ENCODE results near the gene PEX3. TPM values are rescaled to one million over a fixed set of nuclear protein-coding genes. Genes with fewer than 3 reads are reported as not detected.

The PEX3 gene
- total and polyA plus RNA-seq, 4 donors = 28.1 to 35.0 (median 30.7) TPM

DNA sequence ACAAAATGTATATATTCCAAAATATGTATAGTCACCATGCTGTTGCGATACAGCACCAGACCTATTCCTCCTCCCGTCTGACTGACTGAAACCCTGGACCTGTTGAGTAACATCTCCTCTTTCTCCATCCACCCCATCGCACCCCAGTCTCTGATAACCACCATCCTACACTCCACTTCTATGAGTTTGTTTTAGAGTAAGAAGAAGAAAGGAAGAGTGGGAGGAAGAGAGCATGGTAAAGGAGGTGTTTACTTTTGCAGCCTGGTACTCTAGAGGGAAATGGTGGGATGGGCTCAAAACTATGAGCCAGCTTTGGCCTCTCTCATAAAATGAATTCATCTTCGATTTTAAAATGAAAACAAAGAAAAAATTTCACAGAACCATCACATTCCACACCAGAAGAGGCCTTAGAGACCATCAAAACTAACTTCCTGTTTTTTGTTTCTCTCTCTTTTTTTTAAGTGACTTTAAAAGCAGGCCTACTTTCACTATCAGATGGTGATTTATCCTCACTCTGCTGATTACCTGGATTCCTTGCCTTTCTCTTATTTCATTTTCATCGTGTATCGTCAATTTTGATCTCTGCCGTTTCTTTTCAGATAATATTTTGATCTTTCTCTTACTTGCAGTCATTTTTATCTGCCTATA, 77.7 kb downstream of the PEX3 start:
- WGBS (ENCODE audit: insufficient coverage) = 100% methylated on average over 1 of the region's 7 CpGs
- H3K27ac ChIP-seq (ENCODE audit: low read depth, low read length) = no peak overlapping the region

DNA sequence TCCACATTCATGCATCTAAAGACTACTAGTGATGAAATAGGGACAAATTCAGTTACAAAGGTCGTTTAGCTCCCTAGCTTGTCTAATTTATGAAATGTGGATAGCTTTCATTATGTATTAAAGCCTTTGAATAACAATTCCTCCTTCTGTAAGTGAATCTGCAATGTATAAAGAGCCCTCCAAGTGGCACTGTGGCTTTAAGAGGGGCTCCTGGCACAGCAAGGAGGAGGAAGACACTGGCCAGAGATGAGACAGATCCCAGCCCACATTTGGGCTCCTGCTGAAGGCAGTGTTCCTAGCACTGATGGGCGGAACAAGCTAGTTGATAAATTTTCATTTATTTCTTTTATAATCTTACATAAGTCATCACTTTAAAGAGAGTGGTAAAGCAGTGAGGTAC, 78.5 kb downstream of the PEX3 start:
- no peaks in the 10 kb centered on the region for H3K27me3 ChIP-seq (ENCODE audit: control insufficient read depth, insufficient read depth, low read length)
- peak in 2 of 6 donors; percentile 45 to 67 for DNase-seq (ENCODE audit: low read depth in 4 of 6, low spot score in 6 of 6)

More for the DNA sequence above, 77.7 kb downstream of the PEX3 start:
- no peaks in the 10 kb centered on the region for H3K9me3 ChIP-seq (ENCODE audit: control insufficient read depth, insufficient read depth, low read length)
- no peak for DNase-seq (ENCODE audit: low read depth in 4 of 6, low spot score in 6 of 6)
- no peaks in the 10 kb centered on the region for H3K4me1 ChIP-seq (ENCODE audit: control insufficient read depth, insufficient read depth, low read length)
- no peaks in the 10 kb centered on the region for H3K36me3 ChIP-seq (ENCODE audit: control insufficient read depth, insufficient read depth, low read length)
- H3K4me3 ChIP-seq (ENCODE audit: low read depth, low read length) = no peak overlapping the region
- no peaks in the 10 kb centered on the region for H3K27me3 ChIP-seq (ENCODE audit: control insufficient read depth, insufficient read depth, low read length)

DNA sequence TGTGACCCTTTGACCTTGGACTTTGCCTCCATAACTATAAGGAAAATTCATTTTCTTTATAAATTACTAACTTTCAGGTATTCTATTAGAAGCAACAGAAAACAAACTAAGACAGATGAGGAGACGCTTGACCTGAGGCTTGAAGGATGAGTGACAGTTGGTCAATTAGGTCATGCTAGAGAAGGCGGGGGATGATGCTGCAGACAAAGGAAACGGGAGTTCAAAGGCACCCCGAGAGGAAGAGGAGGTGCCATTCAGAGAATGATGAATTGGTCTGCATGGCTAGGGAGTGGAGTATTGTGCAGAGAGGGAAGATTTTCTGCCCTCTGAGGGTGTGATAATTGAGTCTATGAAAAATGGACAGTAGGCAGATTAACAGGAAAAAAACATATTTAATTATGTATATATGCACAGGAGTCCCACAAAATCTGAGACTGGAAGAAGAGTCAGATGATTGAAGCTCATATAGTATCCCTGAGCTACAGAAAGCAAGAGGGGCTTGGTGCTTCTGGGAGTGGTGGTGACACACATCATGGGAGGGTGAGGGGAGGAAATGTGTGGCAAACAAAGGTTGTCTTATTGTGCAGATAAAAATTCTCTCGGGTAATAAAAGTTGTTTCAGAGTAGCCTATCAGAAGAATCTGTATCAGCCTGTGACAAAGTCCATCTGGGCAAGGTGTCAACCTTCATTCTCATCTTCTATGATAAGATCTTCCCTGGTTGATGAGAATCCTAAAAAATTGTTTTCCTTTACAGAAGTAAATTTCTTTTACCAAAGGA, 81.3 kb downstream of the PEX3 start:
- Histone ChIP-seq H3K36me3 (ENCODE audit: control insufficient read depth, insufficient read depth, low read length) (no peaks in the 10 kb centered on the region), H3K27me3 (ENCODE audit: control insufficient read depth, insufficient read depth, low read length) (no peaks in the 10 kb centered on the region), H3K4me3 (ENCODE audit: low read depth, low read length) (no peak overlapping the region), H3K4me1 (ENCODE audit: control insufficient read depth, insufficient read depth, low read length) (peaks cover 4% of the 10 kb centered on the region), H3K9me3 (ENCODE audit: control insufficient read depth, insufficient read depth, low read length) (no peaks in the 10 kb centered on the region), H3K27ac (ENCODE audit: low read depth, low read length) (no peak overlapping the region)
- WGBS (ENCODE audit: insufficient coverage) = 41% methylated on average over 5 of the region's 5 CpGs
- no peak for DNase-seq (ENCODE audit: low read depth in 4 of 6, low spot score in 6 of 6)

More for the DNA sequence above, 78.5 kb downstream of the PEX3 start:
- no peaks in the 10 kb centered on the region for H3K36me3 ChIP-seq (ENCODE audit: control insufficient read depth, insufficient read depth, low read length)
- H3K9me3 ChIP-seq (ENCODE audit: control insufficient read depth, insufficient read depth, low read length) = no peaks in the 10 kb centered on the region
- H3K4me1 ChIP-seq (ENCODE audit: control insufficient read depth, insufficient read depth, low read length) = no peaks in the 10 kb centered on the region
- no peak overlapping the region for H3K4me3 ChIP-seq (ENCODE audit: low read depth, low read length)
- no CpG with 5 or more reads among the region's 2 CpGs for WGBS (ENCODE audit: insufficient coverage)
- H3K27ac ChIP-seq (ENCODE audit: low read depth, low read length) = no peak overlapping the region

DNA sequence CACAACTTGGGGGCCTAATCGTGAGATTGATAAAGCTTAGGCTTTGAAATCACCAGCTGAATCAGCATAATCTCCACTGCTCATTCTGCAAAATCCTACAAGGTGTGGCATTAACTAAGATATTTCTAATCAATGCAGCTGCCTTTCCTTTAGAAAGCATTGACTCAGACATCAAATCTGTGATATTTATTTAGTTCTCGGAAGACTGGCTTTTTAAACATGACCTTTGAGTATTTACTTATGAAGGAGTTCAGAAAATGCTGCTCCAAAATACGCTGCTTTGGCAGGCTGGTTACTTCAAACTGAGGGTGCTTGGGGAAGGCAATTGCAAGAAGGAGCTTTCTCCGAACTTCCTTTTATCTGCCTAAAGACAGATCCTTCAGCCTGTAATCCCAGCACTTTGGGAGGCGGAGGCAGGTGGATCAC, 84.6 kb downstream of the PEX3 start:
- DNase-seq (ENCODE audit: low read depth in 4 of 6, low spot score in 6 of 6) = no peak

DNA sequence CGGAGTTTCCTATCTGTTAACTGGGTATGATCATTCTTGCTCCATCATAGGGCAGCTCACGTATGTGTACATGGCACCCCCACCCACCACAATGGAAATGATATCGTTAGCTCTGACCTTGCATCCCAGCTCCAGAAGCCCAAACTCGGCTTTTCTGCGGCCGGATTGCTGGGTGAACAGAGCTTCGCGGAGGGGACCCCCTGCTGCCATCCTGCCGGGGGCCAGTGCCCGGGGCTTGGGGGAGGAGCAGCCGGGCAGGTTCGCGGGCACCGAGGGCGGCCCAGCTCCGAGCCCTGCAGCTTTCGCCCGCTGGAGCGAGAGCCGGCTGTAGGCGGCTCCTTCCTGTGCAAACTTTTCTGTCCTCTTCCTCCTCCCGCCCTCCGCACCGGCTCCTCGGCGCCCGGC, 85.9 kb downstream of the PEX3 start:
- Histone ChIP-seq H3K4me1 (ENCODE audit: control insufficient read depth, insufficient read depth, low read length) (peaks cover 14% of the 10 kb centered on the region), H3K9me3 (ENCODE audit: control insufficient read depth, insufficient read depth, low read length) (no peaks in the 10 kb centered on the region), H3K27ac (ENCODE audit: low read depth, low read length) (no peak overlapping the region), H3K36me3 (ENCODE audit: control insufficient read depth, insufficient read depth, low read length) (no peaks in the 10 kb centered on the region), H3K4me3 (ENCODE audit: low read depth, low read length) (peak overlapping the region; percentile 24), H3K27me3 (ENCODE audit: control insufficient read depth, insufficient read depth, low read length) (no peaks in the 10 kb centered on the region)
- WGBS (ENCODE audit: insufficient coverage) = 3% methylated on average over 26 of the region's 27 CpGs
- peak in 2 of 6 donors; percentile 43 to 56 for DNase-seq (ENCODE audit: low read depth in 4 of 6, low spot score in 6 of 6)

More for the DNA sequence above, 84.6 kb downstream of the PEX3 start:
- Histone ChIP-seq H3K27me3 (ENCODE audit: control insufficient read depth, insufficient read depth, low read length) (no peaks in the 10 kb centered on the region), H3K4me3 (ENCODE audit: low read depth, low read length) (no peak overlapping the region), H3K9me3 (ENCODE audit: control insufficient read depth, insufficient read depth, low read length) (no peaks in the 10 kb centered on the region), H3K4me1 (ENCODE audit: control insufficient read depth, insufficient read depth, low read length) (peaks cover 14% of the 10 kb centered on the region), H3K36me3 (ENCODE audit: control insufficient read depth, insufficient read depth, low read length) (no peaks in the 10 kb centered on the region), H3K27ac (ENCODE audit: low read depth, low read length) (no peak overlapping the region)
- 77% methylated on average over 3 of the region's 5 CpGs for WGBS (ENCODE audit: insufficient coverage)

DNA sequence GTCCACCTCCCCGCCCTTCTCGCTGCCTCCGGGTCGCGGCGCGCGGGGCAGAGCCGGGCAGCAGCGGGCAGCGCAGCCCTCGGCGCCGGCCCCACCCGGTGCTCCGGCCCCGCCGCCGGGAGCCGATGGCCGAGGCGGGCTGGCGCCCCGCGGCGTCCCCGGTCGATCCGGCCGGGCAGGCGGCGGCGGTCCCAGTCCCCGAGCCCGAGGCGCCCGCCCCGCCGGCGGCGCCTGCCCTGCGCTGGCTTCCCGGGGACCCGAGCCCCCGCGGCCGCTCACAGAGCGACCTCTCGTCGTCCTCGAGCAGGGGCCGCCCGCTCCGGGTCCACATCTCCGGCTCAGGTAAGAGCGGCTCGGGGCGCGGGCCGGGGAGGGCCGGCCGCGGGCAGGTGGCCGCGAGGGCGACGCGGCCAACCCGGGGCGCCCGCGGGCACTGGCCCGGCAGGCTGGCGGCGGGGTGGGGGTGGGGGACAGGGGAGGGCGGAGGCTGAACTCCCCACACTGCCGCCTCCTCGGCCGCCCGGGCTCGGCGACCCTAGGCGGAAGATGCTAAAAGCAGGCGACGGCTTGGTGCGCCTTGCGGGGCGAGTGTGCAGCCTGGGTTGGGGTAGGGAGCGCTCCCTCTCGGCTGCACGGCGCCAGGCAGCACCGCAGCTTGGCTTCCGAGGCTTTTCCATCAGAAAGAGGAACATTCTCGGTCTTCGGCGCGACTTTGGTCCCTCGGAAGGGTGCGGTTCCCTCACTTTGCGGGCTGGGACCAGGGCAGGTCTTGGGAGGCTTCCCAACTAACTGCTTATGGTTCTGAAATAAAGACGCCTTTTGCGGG, 86.5 kb downstream of the PEX3 start:
- Histone ChIP-seq H3K36me3 (ENCODE audit: control insufficient read depth, insufficient read depth, low read length) (no peaks in the 10 kb centered on the region), H3K4me1 (ENCODE audit: control insufficient read depth, insufficient read depth, low read length) (peaks cover 14% of the 10 kb centered on the region), H3K27ac (ENCODE audit: low read depth, low read length) (peak overlapping the region; percentile 10), H3K9me3 (ENCODE audit: control insufficient read depth, insufficient read depth, low read length) (no peaks in the 10 kb centered on the region), H3K27me3 (ENCODE audit: control insufficient read depth, insufficient read depth, low read length) (no peaks in the 10 kb centered on the region), H3K4me3 (ENCODE audit: low read depth, low read length) (peak overlapping the region; percentile 46)
- WGBS (ENCODE audit: insufficient coverage) = under 1% methylated on average over 97 of the region's 103 CpGs
- peak in 3 of 6 donors; percentile 28 to 81 (median 81) for DNase-seq (ENCODE audit: low read depth in 4 of 6, low spot score in 6 of 6)

DNA sequence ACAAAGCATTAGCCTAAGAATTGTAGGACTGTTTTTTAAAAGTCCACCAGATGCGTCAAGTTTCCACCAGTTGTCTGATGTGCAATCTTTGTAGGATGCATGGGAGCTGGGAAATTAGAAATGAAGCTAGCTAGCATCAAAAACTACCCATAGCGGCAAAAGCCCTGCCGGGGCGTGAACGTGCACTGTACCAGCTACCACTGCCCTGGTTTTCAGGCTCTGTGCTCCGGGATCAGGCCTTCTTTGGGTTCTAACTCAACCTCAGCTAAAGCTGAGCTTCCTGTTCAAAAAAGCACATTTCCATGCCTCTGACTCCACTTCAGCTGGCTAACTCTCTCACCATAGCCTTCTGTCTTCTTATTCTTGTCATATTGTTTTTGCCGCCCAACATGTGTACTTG, 87.8 kb downstream of the PEX3 start:
- WGBS (ENCODE audit: insufficient coverage) = 94% methylated on average over 6 of the region's 7 CpGs
- no peaks in the 10 kb centered on the region for H3K27me3 ChIP-seq (ENCODE audit: control insufficient read depth, insufficient read depth, low read length)
- H3K4me1 ChIP-seq (ENCODE audit: control insufficient read depth, insufficient read depth, low read length) = peaks cover 14% of the 10 kb centered on the region
- no peak overlapping the region for H3K4me3 ChIP-seq (ENCODE audit: low read depth, low read length)
- no peaks in the 10 kb centered on the region for H3K36me3 ChIP-seq (ENCODE audit: control insufficient read depth, insufficient read depth, low read length)
- DNase-seq (ENCODE audit: low read depth in 4 of 6, low spot score in 6 of 6) = no peak
- no peaks in the 10 kb centered on the region for H3K9me3 ChIP-seq (ENCODE audit: control insufficient read depth, insufficient read depth, low read length)
- no peak overlapping the region for H3K27ac ChIP-seq (ENCODE audit: low read depth, low read length)

DNA sequence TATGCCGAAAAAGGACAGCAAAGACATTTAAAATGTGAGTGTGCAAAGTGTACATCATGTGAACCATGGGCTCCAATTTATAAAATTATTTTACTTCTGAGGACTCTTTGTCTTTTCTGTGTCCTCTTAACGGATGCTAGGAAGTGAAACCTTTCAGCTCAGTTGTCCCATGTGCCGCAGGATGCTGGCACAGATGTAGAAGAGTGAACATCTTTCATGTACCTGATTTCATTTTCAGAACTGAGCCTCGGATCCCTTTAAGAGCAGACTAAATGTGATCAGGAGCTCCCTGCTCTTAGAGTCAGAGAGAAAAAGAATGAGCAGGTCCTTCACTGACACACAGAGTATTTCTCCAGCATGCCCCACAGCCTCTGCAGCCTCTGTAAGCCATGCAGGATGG, 88.5 kb downstream of the PEX3 start:
- no peaks in the 10 kb centered on the region for H3K9me3 ChIP-seq (ENCODE audit: control insufficient read depth, insufficient read depth, low read length)
- H3K4me1 ChIP-seq (ENCODE audit: control insufficient read depth, insufficient read depth, low read length) = peaks cover 14% of the 10 kb centered on the region
- H3K27me3 ChIP-seq (ENCODE audit: control insufficient read depth, insufficient read depth, low read length) = no peaks in the 10 kb centered on the region
- DNase-seq (ENCODE audit: low read depth in 4 of 6, low spot score in 6 of 6) = peak in 1 of 6 donors; percentile 12
- H3K27ac ChIP-seq (ENCODE audit: low read depth, low read length) = no peak overlapping the region
- 100% methylated on average over 3 of the region's 4 CpGs for WGBS (ENCODE audit: insufficient coverage)
- H3K4me3 ChIP-seq (ENCODE audit: low read depth, low read length) = no peak overlapping the region
- no peaks in the 10 kb centered on the region for H3K36me3 ChIP-seq (ENCODE audit: control insufficient read depth, insufficient read depth, low read length)

DNA sequence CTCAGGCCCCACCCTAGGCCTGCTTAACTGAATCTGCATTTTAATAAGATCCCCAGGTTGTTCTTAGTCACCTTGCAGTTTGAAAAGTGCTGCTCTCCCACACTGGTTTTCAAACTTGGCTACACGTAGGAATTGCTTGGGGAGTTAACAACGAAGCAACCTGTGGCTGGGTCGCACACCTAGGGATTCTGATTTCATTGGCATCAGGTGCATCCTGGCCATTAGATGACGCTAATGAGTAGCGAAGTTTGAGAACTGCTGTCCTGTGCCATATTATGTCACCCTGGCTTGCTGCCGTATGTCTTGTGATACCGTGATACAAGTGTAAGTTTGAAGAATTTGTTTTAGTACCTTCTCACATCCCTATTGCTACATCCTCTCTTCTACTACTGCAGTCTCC, 89.1 kb downstream of the PEX3 start:
- WGBS (ENCODE audit: insufficient coverage) = 46% methylated on average over 3 of the region's 7 CpGs
- H3K4me3 ChIP-seq (ENCODE audit: low read depth, low read length) = no peak overlapping the region

More for the DNA sequence above, 89.1 kb downstream of the PEX3 start:
- no peak for DNase-seq (ENCODE audit: low read depth in 4 of 6, low spot score in 6 of 6)
- peaks cover 14% of the 10 kb centered on the region for H3K4me1 ChIP-seq (ENCODE audit: control insufficient read depth, insufficient read depth, low read length)
- H3K36me3 ChIP-seq (ENCODE audit: control insufficient read depth, insufficient read depth, low read length) = no peaks in the 10 kb centered on the region
- H3K9me3 ChIP-seq (ENCODE audit: control insufficient read depth, insufficient read depth, low read length) = no peaks in the 10 kb centered on the region
- H3K27ac ChIP-seq (ENCODE audit: low read depth, low read length) = no peak overlapping the region
- no peaks in the 10 kb centered on the region for H3K27me3 ChIP-seq (ENCODE audit: control insufficient read depth, insufficient read depth, low read length)

All from spinal cord (tissue), 10 donors.